GM12878 (cell line): Measurements from ENCODE around the gene ATOSB. TPM values are rescaled to one million over a fixed set of nuclear protein-coding genes. Genes with fewer than 3 reads are reported as not detected.

Source experiments
- ATAC-seq: fragments of 200-7000 bp; cut with Tn5 transposase; 3 replicates; pipeline ENCODE4 v1.9.1; 2020; ENCODE audit warnings: mild to moderate bottlenecking, moderate library complexity
- BruUV-seq: library from RNA; stranded (reverse); fragments of 400-500 nt; replicated peaks from 2 replicates; lab custom pipeline; 2021; lab: Mats Ljungman, UMichigan
- CTCF ChIA-PET: fragments of 300-600 bp; sonication (Branson Sonifier 250); formaldehyde crosslinking; extraction: SDS; loops from one replicate; lab custom pipeline; 2021; ENCODE audit warnings: inconsistent platforms; lab: Yijun Ruan, JAX
- POLR2A ChIA-PET: fragments of 350-600 bp; formaldehyde crosslinking; extraction: SDS; loops from one replicate; lab custom pipeline; 2021; ENCODE audit warnings: inconsistent platforms; lab: Charles Lee
- RAD21 ChIA-PET: fragments of 300-600 bp; sonication (Branson Sonifier 250); formaldehyde crosslinking; loops from one replicate; lab custom pipeline; 2023; ENCODE audit warnings: antibody characterized with exemption; ENCODE audit not compliant: unreplicated experiment; lab: Charles Lee
- SMC1A ChIA-PET: fragments of 300-600 bp; sonication (Branson Sonifier 250); formaldehyde crosslinking; loops from one replicate; lab custom pipeline; 2023; ENCODE audit not compliant: unreplicated experiment, uncharacterized antibody; lab: Charles Lee
- DNase-seq: peaks from one replicate; pipeline ENCODE4 v3.0.0-alpha.2; 2011; ENCODE audit warnings: low read depth, low spot score
- FAIRE-seq: peaks from 3 replicates; lab custom pipeline; 2011; peaks lifted over from hg19 to GRCh38; lab: Jason Lieb, UNC
- H2AFZ ChIP-seq: 2 replicates; pipeline ENCODE4 v1.6.0; 2011; ENCODE audit warnings: low read depth, low read length, control low read depth; ENCODE audit not compliant: control insufficient read depth
- H3K27ac ChIP-seq: 2 replicates; pipeline ENCODE4 v1.5.1; 2011; ENCODE audit warnings: control low read depth; ENCODE audit not compliant: control insufficient read depth, insufficient read depth
- H3K27me3 ChIP-seq, 2 experiments: replicated peaks in 1 of 2; 2 replicates each; pipeline versions ENCODE4 v1.6.0 to v1.6.1; 2011; ENCODE audit warnings: low read length in 1 of 2; ENCODE audit not compliant: control insufficient read depth in 2 of 2, insufficient read depth in 2 of 2
- H3K36me3 ChIP-seq, 2 experiments: 2 replicates each; pipeline ENCODE4 v1.5.1; 2011; ENCODE audit warnings: low read length in 1 of 2; ENCODE audit not compliant: control insufficient read depth in 2 of 2, insufficient read depth in 2 of 2
- H3K4me1 ChIP-seq: 2 replicates; pipeline ENCODE4 v1.6.1; 2011; ENCODE audit warnings: mild to moderate bottlenecking, low read length, moderate library complexity, mixed read lengths; ENCODE audit not compliant: control insufficient read depth, insufficient read depth
- H3K4me2 ChIP-seq: 2 replicates; pipeline ENCODE4 v1.6.0; 2011; ENCODE audit warnings: control low read depth; ENCODE audit not compliant: control insufficient read depth, insufficient read depth
- H3K4me3 ChIP-seq: fragments of 200-600 bp; sonication (generic); 2 replicates; pipeline ENCODE4 v1.5.1; 2016
- H3K79me2 ChIP-seq: 2 replicates; pipeline ENCODE4 v1.6.0; 2011; ENCODE audit warnings: low read length; ENCODE audit not compliant: control insufficient read depth, insufficient read depth
- H3K9ac ChIP-seq: 2 replicates; pipeline ENCODE4 v1.8.0; 2011; ENCODE audit warnings: low read length, control low read depth, mixed read lengths; ENCODE audit not compliant: control insufficient read depth, insufficient read depth
- H3K9me3 ChIP-seq: replicated peaks from 3 replicates; pipeline ENCODE4 v1.5.1; 2011; ENCODE audit warnings: mild to moderate bottlenecking, low read length; ENCODE audit not compliant: control insufficient read depth, insufficient read depth
- H4K20me1 ChIP-seq: 2 replicates; pipeline ENCODE4 v1.6.0; 2011; ENCODE audit not compliant: control insufficient read depth, insufficient read depth
- BHLHE40 ChIP-seq, 2 experiments: fragments of 450-650 bp in 1 of 2; IDR thresholded peaks; 2 replicates each; pipeline ENCODE4 v1.6.1; 2011 to 2017; ENCODE audit warnings: low read depth in 2 of 2, borderline replicate concordance in 1 of 2, improper control_type of control experiment in 1 of 2, low read length in 1 of 2, mild to moderate bottlenecking in 1 of 2
- NFIC ChIP-seq: IDR thresholded peaks from 2 replicates; pipeline ENCODE4 v1.6.1; 2012; ENCODE audit warnings: low read depth, mild to moderate bottlenecking, inconsistent platforms, low read length, moderate library complexity
- NFYB ChIP-seq: IDR thresholded peaks from 2 replicates; pipeline ENCODE4 v1.6.1; 2011; ENCODE audit warnings: low read depth, mild to moderate bottlenecking, low read length, improper control_type of control experiment, moderate library complexity; ENCODE audit not compliant: insufficient read depth
- PAX8 ChIP-seq: fragments of 450-650 bp; IDR thresholded peaks from 2 replicates; pipeline ENCODE4 v1.6.1; 2017; ENCODE audit warnings: mild to moderate bottlenecking, moderate library complexity
- RAD51 ChIP-seq: fragments of 450-650 bp; IDR thresholded peaks from 2 replicates; pipeline ENCODE4 v1.6.1; 2016; ENCODE audit warnings: moderate library complexity, mild to moderate bottlenecking, inconsistent platforms
- WGBS: methylation state at CpG from one replicate; pipeline ENCODE4 v1.1.6; 2016; ENCODE audit warnings: low lambda C conversion rate; ENCODE audit not compliant: insufficient replicate concordance, insufficient coverage; ENCODE audit errors: missing lambda C conversion rate; 5-methylcytosine and 5-hydroxymethylcytosine counted together
- in situ Hi-C: fragments of 300-500 bp; cut with MboI; formaldehyde crosslinking; loops from 9 replicates; pipeline ENCODE4 v1.14.3; 2018; ENCODE audit warnings: mixed read lengths
- intact Hi-C: fragments of 100-400 bp; cut with micrococcal nuclease; formaldehyde crosslinking; loops from one replicate; pipeline ENCODE4 v1.14.2; 2022; ENCODE audit not compliant: unreplicated experiment
- polyA plus RNA-seq, 11 experiments: library from polyadenylated mRNA; depleted of rRNA in 4 of 11; unstranded in 6 of 11; stranded (reverse) in 5 of 11; fragments of >200 nt; fragmentation: Nextera tagmentation in 4 of 11; fragmentation: Illumina TruSeq in 1 of 11; extraction: Ambion mirVana in 4 of 11; extraction: Trizol in 1 of 11; gene quantifications; 1 replicate in 1 of 11; 2 replicates in 10 of 11; pipeline versions ENCODE4 v1.2.1 to v1.2.3, GENCODE V29; 2011 to 2016; ENCODE audit warnings: inconsistent platforms in 2 of 11, missing spikeins in 2 of 11, low read depth in 1 of 11
- total RNA-seq, 4 experiments: library from RNA; depleted of rRNA in 3 of 4; stranded (reverse); fragments of >200 nt in 3 of 4; fragmentation: Illumina TruSeq in 1 of 4; extraction: Trizol in 1 of 4; gene quantifications; 2 replicates each; pipeline versions ENCODE4 v1.2.1 to v1.2.3, GENCODE V29; 2013 to 2021
- TF ChIP-seq, protein P1 (sequence below): fragments of 450-650 bp; conservative IDR thresholded peaks from 2 replicates; pipeline ENCODE4 v1.6.1; 2017; ENCODE audit warnings: mild to moderate bottlenecking, moderate library complexity

The ATOSB gene
- total and polyA plus RNA-seq, 10 of the 15 experiments (the other 5 are each of a cell fraction or from before 2014, with no cell fraction given): 0.60 to 5.4 (median 2.5) TPM

DNA sequence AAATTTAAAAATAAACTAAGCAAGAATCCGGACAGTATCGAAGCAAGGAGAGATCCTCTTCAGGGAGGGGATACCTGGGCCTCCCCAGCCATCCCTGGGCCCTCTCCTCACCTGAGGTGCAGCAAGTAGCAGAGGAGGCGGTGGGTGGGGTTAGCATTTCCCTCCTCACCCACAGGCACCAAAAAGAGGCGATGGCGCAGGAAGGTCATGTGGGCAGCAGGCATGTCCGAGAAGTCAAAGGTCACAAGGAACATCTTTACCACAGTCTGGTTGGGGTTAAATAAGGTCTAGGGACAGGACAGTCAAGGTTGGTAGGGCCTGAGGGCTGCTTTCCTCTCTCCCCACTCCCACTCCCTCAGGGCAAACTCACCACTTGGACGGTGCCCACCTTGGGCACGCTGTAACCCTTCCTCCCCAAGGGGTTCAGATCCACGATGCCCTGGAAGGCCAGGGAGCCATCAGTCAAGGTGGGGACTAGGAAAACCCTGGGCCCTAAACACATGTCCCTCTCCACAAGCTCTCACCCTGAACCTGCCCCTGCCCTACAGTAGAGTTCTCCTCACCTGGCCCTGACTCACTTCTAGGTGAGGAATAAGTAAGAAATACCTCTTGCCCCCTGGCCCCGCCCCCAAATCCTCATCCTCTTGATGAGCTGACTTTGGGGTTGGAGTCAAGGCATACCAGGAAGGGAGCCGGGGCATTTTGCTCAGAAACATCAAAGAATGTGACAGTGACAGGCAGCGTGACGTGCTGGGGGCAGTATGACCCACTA, 9.9 kb downstream of the ATOSB start:
- Histone ChIP-seq H3K27ac (no peak overlapping the region), H3K27me3 (no peaks in the 10 kb centered on the region), H3K9me3 (no peaks in the 10 kb centered on the region), H3K79me2 (peaks cover 14% of the 10 kb centered on the region), H3K4me2 (no peak overlapping the region), H4K20me1 (no peaks in the 10 kb centered on the region), H3K4me3 (no peak overlapping the region), H3K4me1 (peaks cover 6% of the 10 kb centered on the region), H2AFZ (no peak overlapping the region), H3K9ac (no peak overlapping the region), H3K36me3 (peaks cover 2 to 5% of the 10 kb centered on the region in 2 experiments; a peak in 3 of 4 replicates)
- ATAC-seq (no peak), DNase-seq (no peak), FAIRE-seq (no peak)
- intact Hi-C loops (no loop called here), in situ Hi-C loops (loop anchor here (10.0 kb wide), 2 partner anchors 629 to 709 kb away; partner anchors contain the start of genes CREB3, HINT2, SPAG8 and TLN1)
- POLR2A ChIA-PET: no interaction called here
- TF ChIP-seq NFIC: no peak
- no peak for TF ChIP-seq NFYB
- no peak for TF ChIP-seq PAX8
- TF ChIP-seq RAD51: no peak
- TF ChIP-seq BHLHE40 (IDR thresholded peaks at IDR 0.05; ENCODE audit: borderline replicate concordance in 1 of 2, low read depth in 2 of 2, low read length in 1 of 2): no peak
- BruUV-seq: no TSS peak
- CTCF ChIA-PET: interaction anchor here (1.1 to 1.5 kb wide), 2 partner anchors 10 to 498 kb away, joined by 3 read pairs; partner anchors contain the start of gene ATOSB
- RAD21 ChIA-PET: no interaction called here
- SMC1A ChIA-PET: interaction anchor here (0.9 to 1.5 kb wide), 2 partner anchors 9 to 10 kb away, joined by 3 to 4 read pairs; partner anchors contain the start of genes ATOSB and PIGO
- WGBS: 77% methylated on average over 13 of the region's 13 CpGs

DNA sequence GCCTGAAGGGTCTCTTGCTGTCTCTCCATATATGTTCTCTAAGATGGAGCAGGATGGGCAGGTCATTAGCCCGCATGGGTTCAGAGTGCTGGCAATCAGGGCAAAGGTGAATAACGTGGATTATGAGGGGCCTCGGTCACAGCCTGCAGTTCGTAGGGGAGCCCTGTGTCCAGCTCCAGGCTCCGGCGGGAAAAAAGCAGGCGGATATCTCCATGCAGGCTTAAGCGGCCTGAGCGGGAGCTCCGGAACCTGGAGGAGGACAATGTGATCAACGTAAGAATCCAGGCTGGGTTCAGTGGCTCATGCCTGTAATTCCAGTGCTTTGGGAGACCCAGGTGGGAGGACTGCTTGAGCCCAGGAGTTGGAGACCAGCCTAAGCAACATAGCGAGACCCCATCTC, 10.5 kb downstream of the ATOSB start:
- ChIA-PET SMC1A (no interaction called here), CTCF (interaction anchor here (1.0 to 1.1 kb wide), 2 partner anchors 206 to 499 kb away, joined by 3 read pairs; no protein-coding TSS in a partner anchor), RAD21 (no interaction called here), POLR2A (interaction anchor here (3.5 kb wide), 1 partner anchor 10 kb away, joined by 27 read pairs; the partner anchor contains the start of gene ATOSB)
- intact Hi-C loops: no loop called here
- Histone ChIP-seq H3K36me3 (peaks cover 6 to 11% of the 10 kb centered on the region in 2 experiments; a peak in 3 of 4 replicates), H3K79me2 (peaks cover 14% of the 10 kb centered on the region), H3K9ac (no peak overlapping the region), H2AFZ (no peak overlapping the region), H3K27me3 (no peaks in the 10 kb centered on the region), H3K4me1 (peaks cover 5% of the 10 kb centered on the region), H3K27ac (no peak overlapping the region), H3K4me3 (no peak overlapping the region), H3K4me2 (no peak overlapping the region), H4K20me1 (no peaks in the 10 kb centered on the region), H3K9me3 (no peaks in the 10 kb centered on the region)
- ATAC-seq: no peak
- no peak for FAIRE-seq
- 77% methylated on average over 12 of the region's 12 CpGs for WGBS
- TF ChIP-seq, protein P1, sequence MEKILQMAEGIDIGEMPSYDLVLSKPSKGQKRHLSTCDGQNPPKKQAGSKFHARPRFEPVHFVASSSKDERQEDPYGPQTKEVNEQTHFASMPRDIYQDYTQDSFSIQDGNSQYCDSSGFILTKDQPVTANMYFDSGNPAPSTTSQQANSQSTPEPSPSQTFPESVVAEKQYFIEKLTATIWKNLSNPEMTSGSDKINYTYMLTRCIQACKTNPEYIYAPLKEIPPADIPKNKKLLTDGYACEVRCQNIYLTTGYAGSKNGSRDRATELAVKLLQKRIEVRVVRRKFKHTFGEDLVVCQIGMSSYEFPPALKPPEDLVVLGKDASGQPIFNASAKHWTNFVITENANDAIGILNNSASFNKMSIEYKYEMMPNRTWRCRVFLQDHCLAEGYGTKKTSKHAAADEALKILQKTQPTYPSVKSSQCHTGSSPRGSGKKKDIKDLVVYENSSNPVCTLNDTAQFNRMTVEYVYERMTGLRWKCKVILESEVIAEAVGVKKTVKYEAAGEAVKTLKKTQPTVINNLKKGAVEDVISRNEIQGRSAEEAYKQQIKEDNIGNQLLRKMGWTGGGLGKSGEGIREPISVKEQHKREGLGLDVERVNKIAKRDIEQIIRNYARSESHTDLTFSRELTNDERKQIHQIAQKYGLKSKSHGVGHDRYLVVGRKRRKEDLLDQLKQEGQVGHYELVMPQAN: no peak
- in situ Hi-C loops: loop anchor here (10.0 kb wide), 2 partner anchors 630 to 710 kb away; partner anchors contain the start of genes CREB3, HINT2, SPAG8 and TLN1
- DNase-seq: no peak
- no TSS peak for BruUV-seq
